H1 (cell line): ENCODE data around the gene SLC6A18. TPM values are rescaled to one million over a fixed set of nuclear protein-coding genes. Genes with fewer than 3 reads are reported as not detected.

Experiments used
- CHD2 ChIP-seq: IDR thresholded peaks from 2 replicates; pipeline ENCODE4 v1.6.1; 2012; ENCODE audit warnings: low read length, improper control_type of control experiment
- KDM5A ChIP-seq: fragments of 200-600 bp; IDR thresholded peaks from 2 replicates; pipeline ENCODE4 v1.7.1; 2012; ENCODE audit warnings: mild to moderate bottlenecking, low read length, inconsistent platforms, mixed read lengths
- TAF7 ChIP-seq: optimal IDR thresholded peaks from 2 replicates; pipeline ENCODE3; 2011; ENCODE audit warnings: low read depth, mild to moderate bottlenecking, inconsistent platforms, low read length, moderate library complexity, borderline replicate concordance
- polyA plus RNA-seq, 7 experiments: library from polyadenylated mRNA; depleted of rRNA in 3 of 7; stranded (reverse) in 5 of 7; unstranded in 2 of 7; fragments of >200 nt in 5 of 7; fragments of 200-250 nt in 2 of 7; gene quantifications; 1 replicate in 5 of 7; 2 replicates in 1 of 7; 4 replicates in 1 of 7; pipeline versions ENCODE4 v1.2.1 to v1.2.3, GENCODE V29; 2011 to 2013; ENCODE audit warnings: missing spikeins in 2 of 7, mixed read lengths in 2 of 7
- total RNA-seq: library from RNA; stranded (reverse); fragmentation: NEBNext Ultra II Directional; extraction: Animal tissue kit (Norgen Biotek cat#: 25700); gene quantifications from 2 replicates; pipeline ENCODE4 v1.2.1, GENCODE V29; 2021

SLC6A18 gene
- total and polyA plus RNA-seq, 2 of the 8 experiments (the other 6 are each of a cell fraction or from before 2014, with no cell fraction given): not detected

DNA sequence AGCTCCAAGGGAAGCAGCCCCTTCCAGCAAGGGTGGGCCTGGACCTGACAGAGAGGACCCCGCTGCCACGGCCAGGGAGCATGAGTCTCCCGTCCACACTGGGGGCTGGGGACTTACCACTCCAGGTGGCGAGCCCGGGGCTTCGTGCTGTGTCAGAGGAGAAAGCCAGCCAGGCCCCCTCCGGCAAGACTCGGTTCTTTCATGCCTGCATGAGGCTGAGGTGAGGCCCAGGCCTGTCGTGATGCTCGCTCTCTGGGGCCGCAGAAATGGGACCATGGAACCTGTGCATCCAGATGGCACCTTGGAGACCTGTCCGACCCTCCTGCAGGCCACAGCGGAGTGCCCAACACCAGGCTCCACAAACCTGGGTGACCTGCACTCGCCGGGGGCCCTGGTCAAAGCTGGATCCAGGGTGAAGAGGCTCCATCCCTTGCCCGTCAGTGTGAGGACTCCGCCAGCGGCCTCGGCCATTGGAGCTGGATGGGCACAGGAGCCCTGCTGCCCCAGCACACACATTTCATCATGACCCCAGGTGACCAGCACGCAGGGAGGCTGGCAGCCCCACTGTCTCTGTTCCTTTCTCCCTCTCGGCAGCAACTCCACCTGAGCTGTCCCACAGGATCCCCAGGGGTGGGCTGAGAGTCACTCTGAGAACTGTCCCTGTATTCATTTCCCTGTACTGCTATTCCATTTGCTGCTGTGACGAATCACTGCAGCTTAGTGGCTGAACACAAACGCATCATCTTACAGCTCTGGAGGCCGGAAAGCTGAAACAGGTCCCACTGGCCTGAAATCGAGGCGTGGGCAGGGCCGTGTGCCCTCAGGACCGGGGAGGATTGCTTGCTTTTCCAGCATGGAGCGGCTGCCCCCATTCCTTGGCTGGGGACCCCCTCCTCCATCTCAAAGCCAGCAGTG, 24.4 kb downstream of the SLC6A18 start (continued):
- TF ChIP-seq KDM5A (no peak), TAF7 (no peak), CHD2 (no peak)
